Measurements from ENCODE around the gene HOXA6.

The HOXA6 gene

DNA sequence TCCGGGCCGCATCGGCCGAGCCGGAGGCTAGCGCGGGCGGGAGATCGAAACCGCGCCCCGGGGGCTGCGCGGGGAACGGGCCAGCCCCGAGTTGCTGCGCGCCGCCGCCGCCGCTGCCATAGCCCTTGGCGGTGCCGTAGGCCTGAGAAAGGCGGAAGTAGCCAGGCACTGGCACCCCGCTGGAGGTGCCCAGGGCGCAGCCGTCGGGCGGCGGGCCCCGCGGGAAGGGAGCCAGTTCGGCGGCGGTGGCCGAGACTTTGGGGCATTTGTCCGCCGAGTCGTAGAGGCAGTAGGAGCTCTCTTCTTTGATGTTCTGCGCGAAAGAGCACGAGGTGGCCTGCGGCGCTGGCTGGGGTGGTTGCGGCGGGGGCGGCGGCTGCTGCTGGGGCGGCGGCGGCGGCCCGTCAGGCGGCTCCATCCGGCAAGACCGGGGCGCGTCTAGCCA, 26.0 kb upstream of the HOXA6 start:
- peak in 1 of 2 experiments; percentile 60 for DNase-seq (ENCODE audit: low read depth in 1 of 2, low spot score in 1 of 2)
- Histone ChIP-seq H3K27ac (replicated peaks) (no peak overlapping the region), H3K27me3 (ENCODE audit: insufficient read depth, poor library complexity, severe bottlenecking) (peaks cover 61% of the 10 kb centered on the region)

DNA sequence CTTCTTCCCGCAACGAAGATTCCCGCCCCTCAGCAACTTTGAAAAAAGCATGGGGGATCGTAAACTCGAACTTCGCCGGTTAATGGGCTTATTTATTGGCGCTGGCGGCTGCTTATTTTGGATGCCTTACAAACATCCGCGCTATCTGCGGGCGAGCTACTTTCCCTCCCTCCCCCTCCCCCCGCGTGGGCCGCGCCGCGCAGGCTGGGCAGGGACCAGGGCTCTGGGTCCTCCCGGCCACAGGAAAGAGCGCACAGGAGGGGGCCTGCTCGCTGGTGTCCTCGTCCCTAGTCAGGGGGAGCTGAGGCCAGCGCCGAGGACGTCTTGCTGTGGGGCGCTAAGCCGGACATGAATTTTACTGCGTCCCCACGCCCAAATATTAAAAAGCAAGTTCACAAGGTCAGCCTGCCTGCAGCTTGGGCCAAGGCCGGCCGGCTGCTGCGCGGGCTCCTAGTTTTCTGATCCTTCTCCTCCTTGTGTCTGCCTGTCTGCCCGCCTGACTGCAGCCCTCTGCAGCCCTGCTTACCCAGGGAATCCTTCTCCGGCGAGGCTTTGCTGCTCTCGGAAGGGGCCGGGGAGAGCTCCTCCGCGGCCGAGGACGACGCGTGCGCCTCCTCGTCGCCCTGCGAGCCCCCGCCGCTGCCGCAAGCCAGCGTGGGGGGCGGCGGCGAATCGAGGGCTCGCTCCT, 25.4 kb upstream of the HOXA6 start:
- DNase-seq (ENCODE audit: low read depth in 1 of 2, low spot score in 1 of 2): no peak
- TF ChIP-seq POLR2AphosphoS5 (IDR thresholded peaks at IDR 0.05; ENCODE audit: low read depth) (no peak), SPI1 (IDR thresholded peaks at IDR 0.05; ENCODE audit: borderline replicate concordance, low read depth) (no peak), GABPA (IDR thresholded peaks at IDR 0.05; ENCODE audit: low read depth) (no peak)
- TF ChIP-seq, protein P1, sequence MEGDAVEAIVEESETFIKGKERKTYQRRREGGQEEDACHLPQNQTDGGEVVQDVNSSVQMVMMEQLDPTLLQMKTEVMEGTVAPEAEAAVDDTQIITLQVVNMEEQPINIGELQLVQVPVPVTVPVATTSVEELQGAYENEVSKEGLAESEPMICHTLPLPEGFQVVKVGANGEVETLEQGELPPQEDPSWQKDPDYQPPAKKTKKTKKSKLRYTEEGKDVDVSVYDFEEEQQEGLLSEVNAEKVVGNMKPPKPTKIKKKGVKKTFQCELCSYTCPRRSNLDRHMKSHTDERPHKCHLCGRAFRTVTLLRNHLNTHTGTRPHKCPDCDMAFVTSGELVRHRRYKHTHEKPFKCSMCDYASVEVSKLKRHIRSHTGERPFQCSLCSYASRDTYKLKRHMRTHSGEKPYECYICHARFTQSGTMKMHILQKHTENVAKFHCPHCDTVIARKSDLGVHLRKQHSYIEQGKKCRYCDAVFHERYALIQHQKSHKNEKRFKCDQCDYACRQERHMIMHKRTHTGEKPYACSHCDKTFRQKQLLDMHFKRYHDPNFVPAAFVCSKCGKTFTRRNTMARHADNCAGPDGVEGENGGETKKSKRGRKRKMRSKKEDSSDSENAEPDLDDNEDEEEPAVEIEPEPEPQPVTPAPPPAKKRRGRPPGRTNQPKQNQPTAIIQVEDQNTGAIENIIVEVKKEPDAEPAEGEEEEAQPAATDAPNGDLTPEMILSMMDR (IDR thresholded peaks at IDR 0.05; ENCODE audit: insufficient read depth, low read length): no peak
- TF ChIP-seq, protein P2, sequence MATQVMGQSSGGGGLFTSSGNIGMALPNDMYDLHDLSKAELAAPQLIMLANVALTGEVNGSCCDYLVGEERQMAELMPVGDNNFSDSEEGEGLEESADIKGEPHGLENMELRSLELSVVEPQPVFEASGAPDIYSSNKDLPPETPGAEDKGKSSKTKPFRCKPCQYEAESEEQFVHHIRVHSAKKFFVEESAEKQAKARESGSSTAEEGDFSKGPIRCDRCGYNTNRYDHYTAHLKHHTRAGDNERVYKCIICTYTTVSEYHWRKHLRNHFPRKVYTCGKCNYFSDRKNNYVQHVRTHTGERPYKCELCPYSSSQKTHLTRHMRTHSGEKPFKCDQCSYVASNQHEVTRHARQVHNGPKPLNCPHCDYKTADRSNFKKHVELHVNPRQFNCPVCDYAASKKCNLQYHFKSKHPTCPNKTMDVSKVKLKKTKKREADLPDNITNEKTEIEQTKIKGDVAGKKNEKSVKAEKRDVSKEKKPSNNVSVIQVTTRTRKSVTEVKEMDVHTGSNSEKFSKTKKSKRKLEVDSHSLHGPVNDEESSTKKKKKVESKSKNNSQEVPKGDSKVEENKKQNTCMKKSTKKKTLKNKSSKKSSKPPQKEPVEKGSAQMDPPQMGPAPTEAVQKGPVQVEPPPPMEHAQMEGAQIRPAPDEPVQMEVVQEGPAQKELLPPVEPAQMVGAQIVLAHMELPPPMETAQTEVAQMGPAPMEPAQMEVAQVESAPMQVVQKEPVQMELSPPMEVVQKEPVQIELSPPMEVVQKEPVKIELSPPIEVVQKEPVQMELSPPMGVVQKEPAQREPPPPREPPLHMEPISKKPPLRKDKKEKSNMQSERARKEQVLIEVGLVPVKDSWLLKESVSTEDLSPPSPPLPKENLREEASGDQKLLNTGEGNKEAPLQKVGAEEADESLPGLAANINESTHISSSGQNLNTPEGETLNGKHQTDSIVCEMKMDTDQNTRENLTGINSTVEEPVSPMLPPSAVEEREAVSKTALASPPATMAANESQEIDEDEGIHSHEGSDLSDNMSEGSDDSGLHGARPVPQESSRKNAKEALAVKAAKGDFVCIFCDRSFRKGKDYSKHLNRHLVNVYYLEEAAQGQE (IDR thresholded peaks at IDR 0.05; ENCODE audit: insufficient replicate concordance, low read depth): no peak
- Histone ChIP-seq H3K4me3 (replicated peaks; ENCODE audit: insufficient read depth, low read length) (peak overlapping the region; percentile 40; the same call in 1 of the 2 replicates), H3K27ac (replicated peaks) (no peak overlapping the region), H3K27me3 (ENCODE audit: insufficient read depth, poor library complexity, severe bottlenecking) (peaks cover 67% of the 10 kb centered on the region)

More for the DNA sequence above, 26.0 kb upstream of the HOXA6 start:
- TF ChIP-seq GABPA (IDR thresholded peaks at IDR 0.05; ENCODE audit: low read depth) (no peak), POLR2AphosphoS5 (IDR thresholded peaks at IDR 0.05; ENCODE audit: low read depth) (peak; percentile 38; the same call in 1 of the 2 replicates), SPI1 (IDR thresholded peaks at IDR 0.05; ENCODE audit: borderline replicate concordance, low read depth) (no peak)
- TF ChIP-seq, protein P1 (IDR thresholded peaks at IDR 0.05; ENCODE audit: insufficient read depth, low read length): no peak
- TF ChIP-seq, protein P2 (IDR thresholded peaks at IDR 0.05; ENCODE audit: insufficient replicate concordance, low read depth): peak; percentile 12
- peak overlapping the region; percentile 40 for H3K4me3 ChIP-seq (replicated peaks; ENCODE audit: insufficient read depth, low read length)

DNA sequence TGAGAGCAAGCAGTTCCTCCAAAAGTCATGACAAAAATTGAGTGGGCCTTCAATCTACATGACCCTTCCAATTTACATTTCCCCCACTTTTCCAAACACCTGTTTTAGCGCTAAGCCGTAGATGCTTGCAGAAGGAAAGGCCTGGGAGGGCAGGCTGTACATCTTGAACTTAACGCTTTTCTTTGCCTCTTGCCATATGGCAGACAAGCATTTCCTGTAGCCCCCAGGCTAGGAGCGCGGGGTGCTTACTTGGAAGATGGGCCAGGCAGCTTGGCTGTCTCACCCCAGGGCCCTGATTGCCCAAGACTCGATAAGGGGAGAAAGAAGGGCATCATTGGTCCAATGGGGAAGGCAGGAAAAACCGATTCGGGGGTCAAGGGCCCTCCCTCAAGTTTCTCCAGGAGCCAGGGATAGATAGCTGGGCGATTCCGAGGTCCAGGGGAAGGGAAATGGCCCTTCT, 24.8 kb upstream of the HOXA6 start:
- TF ChIP-seq, protein P2 (IDR thresholded peaks at IDR 0.05; ENCODE audit: insufficient replicate concordance, low read depth): no peak
- TF ChIP-seq SPI1 (IDR thresholded peaks at IDR 0.05; ENCODE audit: borderline replicate concordance, low read depth): no peak
- TF ChIP-seq POLR2AphosphoS5 (IDR thresholded peaks at IDR 0.05; ENCODE audit: low read depth): no peak
- TF ChIP-seq GABPA (IDR thresholded peaks at IDR 0.05; ENCODE audit: low read depth): no peak
- TF ChIP-seq, protein P1 (IDR thresholded peaks at IDR 0.05; ENCODE audit: insufficient read depth, low read length): no peak
- H3K4me3 ChIP-seq (replicated peaks; ENCODE audit: insufficient read depth, low read length): no peak overlapping the region

More for the DNA sequence above, 24.8 kb upstream of the HOXA6 start:
- no peak overlapping the region for H3K27ac ChIP-seq (replicated peaks)
- no peak for DNase-seq (ENCODE audit: low read depth in 1 of 2, low spot score in 1 of 2)
- H3K27me3 ChIP-seq (ENCODE audit: insufficient read depth, poor library complexity, severe bottlenecking): peaks cover 71% of the 10 kb centered on the region
